ENCODE results near the gene EIF2A. TPM values are rescaled to one million over a fixed set of nuclear protein-coding genes. Genes with fewer than 3 reads are reported as not detected.

The EIF2A gene
- total and polyA plus RNA-seq, 2 experiments from 2014 or later: 34.5 to 112 TPM

- Histone ChIP-seq H3K4me3 (no peak overlapping the region), H3K4me2 (no peak overlapping the region), H4K20me1 (ENCODE audit: insufficient read depth, poor library complexity, severe bottlenecking) (no peaks in the 10 kb centered on the region), H3K9me3 (ENCODE audit: low read depth) (no peaks in the 10 kb centered on the region), H3K27me3 (no peaks in the 10 kb centered on the region), H3K9me2 (replicated peaks; ENCODE audit: insufficient read depth) (no peaks in the 10 kb centered on the region), H3K79me2 (no peaks in the 10 kb centered on the region), H3K27ac (no peak overlapping the region), H3K4me1 (ENCODE audit: insufficient read depth) (no peaks in the 10 kb centered on the region), H3K36me3 (replicated peaks; ENCODE audit: insufficient read depth, low read depth) (no peaks in the 10 kb centered on the region), H2AFZ (no peak overlapping the region)
- no peak for TF ChIP-seq EZH2phosphoT487 (IDR thresholded peaks at IDR 0.05; ENCODE audit: low read depth, severe bottlenecking, unreplicated experiment)
- TF ChIP-seq, protein P1, sequence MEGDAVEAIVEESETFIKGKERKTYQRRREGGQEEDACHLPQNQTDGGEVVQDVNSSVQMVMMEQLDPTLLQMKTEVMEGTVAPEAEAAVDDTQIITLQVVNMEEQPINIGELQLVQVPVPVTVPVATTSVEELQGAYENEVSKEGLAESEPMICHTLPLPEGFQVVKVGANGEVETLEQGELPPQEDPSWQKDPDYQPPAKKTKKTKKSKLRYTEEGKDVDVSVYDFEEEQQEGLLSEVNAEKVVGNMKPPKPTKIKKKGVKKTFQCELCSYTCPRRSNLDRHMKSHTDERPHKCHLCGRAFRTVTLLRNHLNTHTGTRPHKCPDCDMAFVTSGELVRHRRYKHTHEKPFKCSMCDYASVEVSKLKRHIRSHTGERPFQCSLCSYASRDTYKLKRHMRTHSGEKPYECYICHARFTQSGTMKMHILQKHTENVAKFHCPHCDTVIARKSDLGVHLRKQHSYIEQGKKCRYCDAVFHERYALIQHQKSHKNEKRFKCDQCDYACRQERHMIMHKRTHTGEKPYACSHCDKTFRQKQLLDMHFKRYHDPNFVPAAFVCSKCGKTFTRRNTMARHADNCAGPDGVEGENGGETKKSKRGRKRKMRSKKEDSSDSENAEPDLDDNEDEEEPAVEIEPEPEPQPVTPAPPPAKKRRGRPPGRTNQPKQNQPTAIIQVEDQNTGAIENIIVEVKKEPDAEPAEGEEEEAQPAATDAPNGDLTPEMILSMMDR (IDR thresholded peaks at IDR 0.05; ENCODE audit: poor library complexity): no peak
- TF ChIP-seq EZH2 (IDR thresholded peaks at IDR 0.05; ENCODE audit: borderline replicate concordance): no peak
- DNase-seq (ENCODE audit: low spot score): no peak
- WGBS (ENCODE audit: low lambda C conversion rate, missing lambda C conversion rate): 83% methylated on average over 4 of the region's 4 CpGs
Observed at GRCh38 chr3:150535204-150535603, 11.4 kb upstream of the EIF2A start.

DNA sequence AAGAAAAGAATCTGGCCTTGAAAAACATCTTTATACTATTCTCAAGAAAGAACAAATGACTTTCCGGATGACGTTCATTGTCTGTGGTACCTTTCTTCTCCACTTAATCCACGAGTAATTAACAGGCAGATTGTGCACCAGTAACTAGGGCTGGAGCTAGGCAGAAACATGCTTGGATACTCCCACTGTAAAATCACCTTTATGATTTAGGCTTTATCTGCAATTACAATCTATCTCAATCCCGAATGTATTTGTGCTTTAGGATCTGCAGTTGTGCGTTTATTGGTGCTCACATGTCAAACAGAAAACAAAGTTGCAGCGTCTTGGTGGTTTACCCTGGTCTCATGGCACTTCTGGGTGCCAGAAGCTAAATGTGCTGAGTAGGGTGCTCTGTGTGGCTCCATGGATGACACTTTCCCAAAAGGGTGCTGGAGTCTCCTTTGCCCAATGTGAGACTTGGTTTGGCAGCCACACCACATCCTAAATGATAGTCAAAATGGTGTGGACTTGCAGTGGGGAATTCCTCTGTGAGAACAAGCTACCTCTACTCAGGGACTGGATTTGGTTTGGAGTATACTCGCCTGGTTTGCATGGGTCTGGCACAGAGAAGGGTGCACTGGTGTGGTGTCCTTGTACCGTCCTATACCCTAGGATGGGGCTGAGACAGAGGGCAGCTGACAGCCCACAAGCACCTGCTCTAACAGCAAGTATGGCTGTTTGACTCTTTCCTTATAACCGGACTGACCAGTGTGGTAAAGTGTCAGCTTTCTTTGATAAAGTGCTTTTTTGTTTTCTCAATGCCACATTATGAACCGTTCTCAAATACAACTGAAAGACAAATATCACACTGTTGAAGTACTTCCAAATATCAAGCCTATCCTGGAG, 8.0 kb upstream of the EIF2A start:
- Histone ChIP-seq H3K4me3 (no peak overlapping the region), H3K9me3 (ENCODE audit: low read depth) (no peaks in the 10 kb centered on the region), H3K4me1 (ENCODE audit: insufficient read depth) (no peaks in the 10 kb centered on the region), H3K79me2 (peaks cover 26% of the 10 kb centered on the region), H4K20me1 (ENCODE audit: insufficient read depth, poor library complexity, severe bottlenecking) (peaks cover 10% of the 10 kb centered on the region), H3K27ac (no peak overlapping the region), H3K36me3 (replicated peaks; ENCODE audit: insufficient read depth, low read depth) (no peaks in the 10 kb centered on the region), H3K4me2 (no peak overlapping the region), H3K9me2 (replicated peaks; ENCODE audit: insufficient read depth) (no peaks in the 10 kb centered on the region), H2AFZ (no peak overlapping the region), H3K27me3 (no peaks in the 10 kb centered on the region)
- 85% methylated on average over 10 of the region's 10 CpGs for WGBS (ENCODE audit: low lambda C conversion rate, missing lambda C conversion rate)
- DNase-seq (ENCODE audit: low spot score): no peak
- TF ChIP-seq EZH2phosphoT487 (IDR thresholded peaks at IDR 0.05; ENCODE audit: low read depth, severe bottlenecking, unreplicated experiment) (no peak), EZH2 (IDR thresholded peaks at IDR 0.05; ENCODE audit: borderline replicate concordance) (no peak)
- TF ChIP-seq, protein P1 (IDR thresholded peaks at IDR 0.05; ENCODE audit: poor library complexity): no peak

- no peaks in the 10 kb centered on the region for H3K4me1 ChIP-seq (ENCODE audit: insufficient read depth)
Observed at GRCh38 chr3:150540297-150540696, 6.3 kb upstream of the EIF2A start.

More at GRCh38 chr3:150540297-150540696, 6.3 kb upstream of the EIF2A start:
- DNase-seq (ENCODE audit: low spot score): no peak
- Histone ChIP-seq H3K9me3 (ENCODE audit: low read depth) (no peaks in the 10 kb centered on the region), H3K4me3 (no peak overlapping the region), H4K20me1 (ENCODE audit: insufficient read depth, poor library complexity, severe bottlenecking) (peaks cover 27% of the 10 kb centered on the region), H3K9me2 (replicated peaks; ENCODE audit: insufficient read depth) (no peaks in the 10 kb centered on the region), H3K36me3 (replicated peaks; ENCODE audit: insufficient read depth, low read depth) (no peaks in the 10 kb centered on the region), H3K27me3 (no peaks in the 10 kb centered on the region), H3K27ac (no peak overlapping the region), H2AFZ (no peak overlapping the region), H3K79me2 (peaks cover 44% of the 10 kb centered on the region), H3K4me2 (no peak overlapping the region)
- WGBS (ENCODE audit: low lambda C conversion rate, missing lambda C conversion rate): 97% methylated on average over 2 of the region's 2 CpGs
- TF ChIP-seq, protein P1 (IDR thresholded peaks at IDR 0.05; ENCODE audit: poor library complexity): no peak
- TF ChIP-seq EZH2phosphoT487 (IDR thresholded peaks at IDR 0.05; ENCODE audit: low read depth, severe bottlenecking, unreplicated experiment): no peak
- no peak for TF ChIP-seq EZH2 (IDR thresholded peaks at IDR 0.05; ENCODE audit: borderline replicate concordance)

All from hepatocyte (in vitro differentiated cells).